GM21423 (cell line): Measurements from ENCODE around the gene LASP1.
"Not testable (repeated sequence)": the region's sequence is repeated elsewhere in the genome, so short reads cannot be mapped to it uniquely, and the experiment has no call there.

Experiments used
- ATAC-seq: cut with Tn5 transposase; IDR thresholded peaks from one replicate; pipeline ENCODE4 v1.9.1; 2021; ENCODE audit warnings: mild to moderate bottlenecking, moderate library complexity; ENCODE audit not compliant: unreplicated experiment

Gene LASP1

GRCh38 chr17:38869526-38870258, at the start of gene LASP1:
Gene LASP1, plus strand, starts transcription at chr17:38870058. Its CDS starts 132 bp downstream, at chr17:38870190.
- peak; percentile 43 for ATAC-seq

- ATAC-seq = peak; percentile 87
Measured at GRCh38 chr17:38824899-38825761, 44.7 kb upstream of the LASP1 start, which contains the start of gene CWC25. Gene CWC25, minus strand, starts transcription at chr17:38825321. Its CDS starts 138 bp downstream, at chr17:38825183.

DNA sequence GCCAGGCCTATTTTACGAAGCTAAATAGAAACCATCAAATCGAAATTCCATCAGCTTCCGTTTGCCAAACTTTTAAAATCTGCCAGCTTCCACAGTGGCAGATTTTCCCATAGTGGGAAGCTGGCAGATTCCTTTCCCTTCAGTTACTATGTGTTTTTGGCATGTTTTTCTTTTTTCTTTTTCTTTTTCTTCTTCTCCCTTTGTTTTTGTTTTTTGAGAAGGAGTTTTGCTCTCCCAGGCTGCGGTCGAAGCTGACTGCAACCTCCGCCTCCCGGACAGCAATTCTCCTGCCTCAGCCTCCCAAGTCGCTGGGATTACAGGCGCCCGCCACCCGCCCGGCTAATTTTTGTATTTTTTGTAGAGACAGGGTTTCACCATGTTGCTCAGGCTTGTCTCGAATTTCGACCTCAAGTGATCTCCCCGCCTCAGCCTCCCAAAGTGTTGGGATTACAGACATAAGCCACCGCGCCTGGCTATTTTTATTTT, 44.1 kb upstream of the LASP1 start:
- no peak for ATAC-seq

- no peak for ATAC-seq
Measured at GRCh38 chr17:38844261-38844757, 25.5 kb upstream of the LASP1 start.

DNA sequence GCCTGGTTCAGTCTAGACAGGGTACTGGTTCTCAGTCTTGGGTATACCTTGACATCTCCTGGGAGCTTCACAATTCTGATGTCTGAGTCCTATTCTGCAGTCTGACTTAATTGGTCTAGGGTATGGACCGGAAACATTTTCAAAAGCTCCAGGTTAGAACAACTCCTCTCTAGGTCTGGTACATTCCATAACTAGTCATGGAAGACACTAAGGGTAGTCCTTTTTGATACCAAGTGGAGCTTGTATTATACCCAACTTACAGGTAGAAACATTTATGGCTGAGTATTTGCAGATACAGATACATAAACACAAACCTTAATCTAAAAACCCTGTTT, 21.3 kb upstream of the LASP1 start:
- ATAC-seq = no peak

GRCh38 chr17:38848939-38849605, 20.8 kb upstream of the LASP1 start:
- ATAC-seq = no peak

DNA sequence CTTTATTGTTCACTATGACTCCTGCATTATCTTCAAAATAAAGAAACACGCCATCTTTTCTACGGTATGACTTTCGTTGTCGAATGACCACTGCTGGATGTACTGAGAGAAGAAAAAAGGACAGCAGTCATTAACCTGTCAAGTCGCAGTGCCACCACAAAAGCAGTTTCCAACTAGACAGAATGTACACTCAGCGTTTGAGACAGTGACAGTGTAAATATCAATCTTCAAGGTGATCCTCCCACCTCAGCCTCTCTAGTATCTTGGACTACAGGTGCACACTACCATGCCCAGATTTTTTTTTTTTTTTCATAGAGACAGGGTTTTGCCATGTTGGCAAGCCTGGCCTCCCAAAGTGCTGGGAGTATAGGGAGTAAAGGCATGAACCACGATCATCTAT, 19.5 kb upstream of the LASP1 start:
- ATAC-seq = no peak

DNA sequence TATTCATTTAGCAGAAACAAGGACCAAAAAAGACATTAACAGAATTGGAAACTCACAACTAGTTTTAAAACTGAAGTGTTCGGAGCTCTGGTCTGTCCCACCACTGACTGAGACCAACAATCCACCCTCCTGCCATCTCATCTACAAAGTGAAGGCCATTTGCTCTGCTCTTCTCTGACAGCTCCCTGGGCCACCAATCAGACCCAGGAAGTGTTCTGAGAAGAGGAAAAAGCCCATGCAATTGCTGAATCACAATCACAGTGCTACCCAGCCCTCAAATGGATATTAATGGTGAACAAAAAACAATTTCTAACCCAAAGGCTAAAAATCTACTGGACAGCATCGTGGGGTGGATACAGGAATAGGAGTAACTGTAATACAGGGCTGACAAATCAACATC, 18.4 kb upstream of the LASP1 start:
- ATAC-seq = no peak

DNA sequence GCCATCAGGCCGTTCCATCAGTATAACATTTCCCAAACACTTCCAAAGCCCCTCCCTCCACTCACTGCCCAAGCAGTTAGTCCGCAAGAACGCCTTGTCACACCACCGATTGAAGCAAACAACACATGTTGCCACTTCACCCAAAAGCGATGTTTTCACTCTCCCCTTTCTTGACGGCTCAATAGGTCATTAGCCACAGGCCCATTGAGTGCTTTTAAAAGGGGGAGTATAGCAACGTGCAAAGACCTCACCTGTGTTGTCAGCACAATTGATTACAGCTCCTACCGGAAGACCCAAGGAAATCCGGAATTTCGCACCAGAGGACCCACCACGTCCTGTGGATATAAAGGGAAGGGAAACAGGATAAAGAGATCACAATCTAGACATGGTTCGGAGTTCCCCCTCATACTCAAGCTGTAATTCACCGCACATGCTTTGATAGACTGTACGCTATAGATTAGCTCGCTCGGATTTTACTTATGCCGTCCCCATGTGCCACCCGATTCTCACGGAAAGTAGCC, 17.0 kb upstream of the LASP1 start:
- ATAC-seq = no peak

- ATAC-seq = peak; percentile 80
Measured at GRCh38 chr17:38853292-38854219, 16.3 kb upstream of the LASP1 start, which contains the start of gene RPL23. Gene RPL23, minus strand, starts transcription at chr17:38853721. Its CDS starts 11 bp downstream, at chr17:38853710.

GRCh38 chr17:38855101-38855714, 14.7 kb upstream of the LASP1 start:
- ATAC-seq = not testable (repeated sequence)

- ATAC-seq = no peak
Measured at GRCh38 chr17:38857271-38857670, 12.6 kb upstream of the LASP1 start.

DNA sequence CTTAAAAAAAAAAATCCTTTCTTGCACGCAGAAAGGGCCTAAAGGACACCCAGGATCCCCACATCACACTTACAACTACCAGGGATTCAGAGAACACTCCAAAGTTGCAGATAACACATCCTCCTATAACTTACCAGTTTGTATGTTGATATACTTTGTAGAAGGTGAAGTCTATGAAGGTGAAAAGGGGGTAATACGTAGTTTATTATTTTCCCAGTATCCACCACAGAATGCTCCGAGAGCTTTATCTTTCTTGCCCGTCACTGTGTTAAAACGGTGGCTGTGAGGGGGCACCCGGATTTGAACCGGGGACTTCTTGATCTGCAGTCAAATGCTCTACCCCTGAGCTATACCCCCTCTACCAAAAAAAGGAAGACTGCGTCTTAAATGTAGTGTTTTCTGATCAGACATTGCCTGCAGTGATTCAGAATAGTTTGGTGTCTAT, 8.4 kb upstream of the LASP1 start:
- ATAC-seq = no peak

DNA sequence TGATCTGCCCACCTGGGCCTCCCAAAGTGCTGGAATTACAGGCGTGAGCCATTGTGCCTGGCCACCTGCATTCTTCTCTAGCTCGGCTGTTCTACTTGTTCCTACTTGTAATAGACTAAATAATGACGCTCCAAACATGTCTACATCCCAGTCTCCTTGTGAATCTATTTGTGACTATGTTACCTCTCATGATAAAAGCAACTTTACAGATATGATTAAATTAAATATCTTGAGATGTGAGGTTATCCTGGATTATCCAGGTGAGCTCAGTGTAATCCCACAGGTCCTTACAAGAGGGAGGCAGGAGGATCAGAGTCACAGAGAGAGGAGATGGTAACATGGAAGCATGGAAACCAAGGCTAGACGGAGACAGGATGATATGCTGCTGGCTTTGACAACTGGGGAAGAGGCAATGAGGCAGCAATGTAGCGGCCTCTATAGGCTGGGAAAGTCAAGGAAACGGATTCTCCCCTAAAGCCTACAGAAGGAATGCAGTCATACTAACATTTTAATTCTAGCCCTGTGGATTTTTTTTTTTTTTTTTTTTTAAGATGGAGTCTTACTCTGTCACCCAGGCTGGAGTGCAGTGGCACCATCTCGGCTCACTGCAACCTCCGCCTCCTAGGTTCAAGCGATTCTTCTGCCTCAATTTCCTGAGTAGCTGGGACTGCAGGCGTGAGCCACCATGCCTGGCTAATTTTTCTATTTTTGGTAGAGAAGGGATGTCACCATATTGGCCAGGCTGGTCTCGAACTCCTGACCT, 5.0 kb upstream of the LASP1 start:
- no peak for ATAC-seq

- ATAC-seq = no peak
Measured at GRCh38 chr17:38867179-38867967, 2.5 kb upstream of the LASP1 start.

DNA sequence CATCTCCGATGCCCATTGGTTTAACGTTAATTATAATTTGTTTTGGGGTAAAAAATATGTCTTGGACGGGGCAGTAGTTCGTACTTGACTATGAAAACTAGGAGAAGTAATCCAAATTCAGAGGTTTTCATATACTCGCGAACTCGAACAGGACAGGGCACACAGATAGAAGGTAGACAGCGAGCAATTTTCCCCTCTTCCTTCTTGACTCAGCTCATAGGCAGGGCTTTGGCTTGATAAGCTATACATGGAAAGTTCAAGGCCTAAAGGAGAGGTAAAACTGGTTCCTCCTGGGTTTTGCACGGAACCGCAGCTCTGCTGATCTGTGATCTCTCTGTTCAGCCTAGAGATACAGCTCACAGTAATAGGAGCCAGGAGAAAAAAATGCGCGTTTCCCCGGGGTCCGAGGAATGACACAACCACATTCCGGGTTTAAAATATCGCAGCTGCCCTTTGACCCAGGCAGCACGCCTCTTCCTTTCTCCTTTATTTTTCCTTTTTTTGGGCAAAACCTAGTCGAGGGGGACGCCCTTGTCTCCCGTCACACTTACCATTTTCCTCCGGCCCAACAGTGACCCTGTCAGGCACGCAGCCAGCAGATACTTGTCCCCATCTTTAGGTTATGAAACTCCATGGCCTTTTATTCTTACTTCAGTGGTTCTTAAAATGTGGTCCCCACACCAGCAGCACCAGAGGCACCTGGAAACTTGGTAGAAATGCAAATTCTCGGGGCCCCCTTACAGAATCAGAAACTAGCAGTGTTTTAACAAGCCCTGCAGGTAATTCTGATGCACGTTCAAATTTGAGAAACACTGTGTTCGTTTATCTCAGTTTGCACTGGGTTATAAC, 1.7 kb upstream of the LASP1 start:
- ATAC-seq = no peak
